K562 (cell line): ENCODE measurements around the gene TIMP1. TPM values are rescaled to one million over a fixed set of nuclear protein-coding genes. Genes with fewer than 3 reads are reported as not detected.

Source experiments
- ETV1 ChIP-seq: fragments of 450-650 bp; conservative IDR thresholded peaks from 2 replicates; pipeline ENCODE4 v1.6.1; 2016; ENCODE audit warnings: missing genetic modification characterization, control low read depth, low read depth, missing compliant biosample characterization
- GABPB1 ChIP-seq: sonication (generic); formaldehyde crosslinking; IDR thresholded peaks from 2 replicates; pipeline ENCODE4 v1.8.0; 2022; ENCODE audit warnings: mild to moderate bottlenecking, missing genetic modification reagents
- MAFF ChIP-seq: IDR thresholded peaks from 2 replicates; pipeline ENCODE4 v1.6.1; 2012; ENCODE audit warnings: low read length, improper control_type of control experiment
- NFE2 ChIP-seq: IDR thresholded peaks from 2 replicates; pipeline ENCODE4 v1.6.1; 2014; ENCODE audit warnings: antibody characterized with exemption, low read depth
- RCOR1 ChIP-seq, 2 experiments: IDR thresholded peaks; 2 replicates each; pipeline ENCODE4 v1.6.1; 2012; ENCODE audit warnings: low read depth in 2 of 2, low read length in 2 of 2, borderline replicate concordance in 1 of 2, improper control_type of control experiment in 1 of 2
- TRIM24 ChIP-seq, 2 experiments: fragments of 450-650 bp; IDR thresholded peaks; 2 replicates each; pipeline ENCODE4 v1.6.1; 2016
- ZNF318 ChIP-seq, 2 experiments: fragments of 450-650 bp; IDR thresholded peaks; 2 replicates each; pipeline ENCODE4 v1.6.1; 2016; ENCODE audit warnings: mild to moderate bottlenecking in 2 of 2, borderline replicate concordance in 1 of 2, low read depth in 1 of 2, moderate library complexity in 1 of 2
- polyA plus RNA-seq, 8 experiments: library from polyadenylated mRNA; depleted of rRNA in 4 of 8; stranded (reverse) in 5 of 8; unstranded in 3 of 8; fragments of >200 nt; fragmentation: Nextera tagmentation in 2 of 8; fragmentation: Illumina TruSeq in 1 of 8; extraction: Ambion mirVana in 2 of 8; extraction: Trizol in 1 of 8; gene quantifications; 2 replicates each; pipeline versions ENCODE4 v1.2.1 to v1.2.3, GENCODE V29; 2011 to 2014; ENCODE audit warnings: inconsistent platforms in 1 of 8, missing spikeins in 1 of 8
- total RNA-seq, 7 experiments: library from RNA; depleted of rRNA in 6 of 7; stranded (reverse); fragments of >200 nt in 6 of 7; fragmentation: Illumina TruSeq in 2 of 7; extraction: Trizol in 2 of 7; gene quantifications; 2 replicates each; pipeline versions ENCODE4 v1.2.1 to v1.2.3, GENCODE V29; 2011 to 2021; ENCODE audit warnings: low replicate concordance in 1 of 7

The TIMP1 gene
- total and polyA plus RNA-seq, 9 of the 15 experiments (the other 6 are each of a cell fraction or from before 2014, with no cell fraction given), result 115 to 699 (median 273) TPM

- TF ChIP-seq ZNF318 (IDR thresholded peaks at IDR 0.05; ENCODE audit: borderline replicate concordance in 1 of 2, low read depth in 1 of 2) (no peak), GABPB1 (CRISPR knock-in tag) (0 out of 2 replicates have a peak, but pooled peaks have one; percentile 24), RCOR1 (IDR thresholded peaks at IDR 0.05; ENCODE audit: borderline replicate concordance in 1 of 2, low read depth in 2 of 2, low read length in 2 of 2) (peak in 1 of 2 experiments; percentile 58; a peak in 1 of 4 replicates), ETV1 (tag) (0 out of 2 replicates have a peak, but pooled peaks have one; percentile 40), TRIM24 (IDR thresholded peaks at IDR 0.05) (peak in 1 of 2 experiments; percentile 37; a peak in 1 of 4 replicates), MAFF (0 out of 2 replicates have a peak, but pooled peaks have one; percentile 5), NFE2 (peak; percentile 86)
These were observed 26.0 kb downstream of the TIMP1 start (continued) for GRCh38 chrX:47608130-47608810.
